ENCODE data around the gene ANP32B. TPM values are rescaled to one million over a fixed set of nuclear protein-coding genes. Genes with fewer than 3 reads are reported as not detected.
"Not testable (repeated sequence)": the region's sequence is repeated elsewhere in the genome, so short reads cannot be mapped to it uniquely, and the experiment has no call there.

ANP32B gene
- total RNA-seq, 4 donors from 2014 or later: 28.5 to 49.0 (median 48.5) TPM

DNA sequence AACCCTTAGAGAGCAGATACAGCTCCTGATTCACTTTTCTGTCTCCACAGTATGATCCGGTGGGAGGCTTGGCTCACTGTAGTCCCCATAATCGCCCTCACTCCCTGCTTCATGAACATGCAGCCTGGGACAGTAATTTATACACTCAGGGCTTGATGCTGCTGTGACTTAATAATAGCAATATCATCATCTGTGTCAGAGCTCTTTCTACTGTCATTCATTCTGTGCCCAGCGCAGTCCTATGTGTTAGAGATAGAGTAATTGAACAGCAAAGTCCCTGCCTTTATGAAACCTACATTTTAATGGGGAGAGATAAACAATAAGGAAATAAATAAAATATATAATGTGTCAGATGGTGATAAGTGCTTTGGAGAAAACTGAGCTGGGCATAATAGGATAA, 42.4 kb upstream of the ANP32B start:
- no peak for DNase-seq (ENCODE audit: low spot score)
- TF ChIP-seq, protein P1, sequence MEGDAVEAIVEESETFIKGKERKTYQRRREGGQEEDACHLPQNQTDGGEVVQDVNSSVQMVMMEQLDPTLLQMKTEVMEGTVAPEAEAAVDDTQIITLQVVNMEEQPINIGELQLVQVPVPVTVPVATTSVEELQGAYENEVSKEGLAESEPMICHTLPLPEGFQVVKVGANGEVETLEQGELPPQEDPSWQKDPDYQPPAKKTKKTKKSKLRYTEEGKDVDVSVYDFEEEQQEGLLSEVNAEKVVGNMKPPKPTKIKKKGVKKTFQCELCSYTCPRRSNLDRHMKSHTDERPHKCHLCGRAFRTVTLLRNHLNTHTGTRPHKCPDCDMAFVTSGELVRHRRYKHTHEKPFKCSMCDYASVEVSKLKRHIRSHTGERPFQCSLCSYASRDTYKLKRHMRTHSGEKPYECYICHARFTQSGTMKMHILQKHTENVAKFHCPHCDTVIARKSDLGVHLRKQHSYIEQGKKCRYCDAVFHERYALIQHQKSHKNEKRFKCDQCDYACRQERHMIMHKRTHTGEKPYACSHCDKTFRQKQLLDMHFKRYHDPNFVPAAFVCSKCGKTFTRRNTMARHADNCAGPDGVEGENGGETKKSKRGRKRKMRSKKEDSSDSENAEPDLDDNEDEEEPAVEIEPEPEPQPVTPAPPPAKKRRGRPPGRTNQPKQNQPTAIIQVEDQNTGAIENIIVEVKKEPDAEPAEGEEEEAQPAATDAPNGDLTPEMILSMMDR (IDR thresholded peaks at IDR 0.05): no peak
- ATAC-seq (ENCODE audit: low FRiP score): no peak

DNA sequence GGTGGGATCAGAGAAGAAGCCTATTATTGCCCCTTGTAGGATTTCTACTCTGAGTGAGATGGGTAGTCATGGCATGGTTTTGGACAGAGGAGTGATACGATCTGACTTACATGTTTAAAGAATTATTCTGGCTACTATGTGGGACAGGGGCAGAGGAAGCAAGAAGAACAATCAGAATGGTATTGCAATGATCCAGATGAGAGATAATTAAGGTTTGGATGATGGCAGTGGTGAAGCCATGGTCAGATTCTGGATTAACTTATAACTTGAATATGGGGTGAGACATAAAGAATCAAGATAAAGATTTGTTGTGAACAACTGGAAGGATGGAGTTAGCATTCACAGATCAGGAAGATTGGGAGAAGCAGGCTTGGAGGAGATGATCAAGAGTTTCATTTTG, 41.8 kb upstream of the ANP32B start:
- no peak for ATAC-seq (ENCODE audit: low FRiP score)

DNA sequence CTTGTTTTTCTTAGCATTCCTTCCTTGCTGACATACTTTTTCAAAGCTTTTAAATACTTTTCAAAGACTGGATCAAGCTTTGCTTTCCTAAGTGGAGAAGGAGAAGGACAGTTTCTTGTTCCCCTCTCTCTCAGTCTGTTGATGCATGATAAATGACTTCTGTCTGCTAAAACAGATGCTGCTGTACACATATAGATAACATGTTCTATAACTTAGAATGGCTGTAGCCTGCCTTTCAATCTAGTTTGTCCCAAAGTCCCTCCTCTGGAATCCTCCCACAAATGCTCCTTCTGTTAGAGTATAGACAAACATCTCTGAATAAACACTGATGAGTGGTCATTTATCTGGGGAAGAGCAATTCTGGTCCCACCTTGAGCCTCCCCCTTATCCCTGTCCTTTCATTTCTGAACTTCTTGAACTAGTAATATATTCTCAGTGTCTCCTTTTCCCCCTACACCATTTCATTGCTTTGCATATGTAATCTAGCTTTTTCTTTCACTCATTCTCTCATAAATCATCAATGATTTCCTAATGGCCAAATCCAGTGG, 39.8 kb upstream of the ANP32B start:
- TF ChIP-seq, protein P1 (IDR thresholded peaks at IDR 0.05): no peak
- ATAC-seq (ENCODE audit: low FRiP score): no peak
- DNase-seq (ENCODE audit: low spot score): no peak

More for the DNA sequence above, 41.8 kb upstream of the ANP32B start:
- TF ChIP-seq, protein P1 (IDR thresholded peaks at IDR 0.05): no peak
- DNase-seq (ENCODE audit: low spot score): no peak

DNA sequence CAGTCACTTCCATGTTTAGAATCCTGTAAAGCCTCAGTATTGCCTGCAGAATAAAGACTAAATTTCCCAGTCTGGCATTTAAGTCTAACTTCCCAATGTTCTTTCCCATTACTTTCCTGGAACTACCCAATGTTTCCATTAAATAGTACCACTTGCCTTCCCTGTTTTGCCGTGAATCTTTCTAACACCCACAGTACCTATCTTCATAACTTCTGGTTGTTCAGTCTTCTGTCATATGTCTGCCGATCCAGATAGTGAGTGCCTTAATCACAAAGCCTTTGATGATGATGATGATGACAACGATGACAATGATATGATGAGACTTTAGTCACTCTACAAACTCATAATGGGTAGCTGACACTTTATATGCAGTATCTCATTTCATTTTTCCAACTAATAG, 38.5 kb upstream of the ANP32B start:
- TF ChIP-seq, protein P1 (IDR thresholded peaks at IDR 0.05): no peak
- DNase-seq (ENCODE audit: low spot score): no peak
- ATAC-seq (ENCODE audit: low FRiP score): no peak

DNA sequence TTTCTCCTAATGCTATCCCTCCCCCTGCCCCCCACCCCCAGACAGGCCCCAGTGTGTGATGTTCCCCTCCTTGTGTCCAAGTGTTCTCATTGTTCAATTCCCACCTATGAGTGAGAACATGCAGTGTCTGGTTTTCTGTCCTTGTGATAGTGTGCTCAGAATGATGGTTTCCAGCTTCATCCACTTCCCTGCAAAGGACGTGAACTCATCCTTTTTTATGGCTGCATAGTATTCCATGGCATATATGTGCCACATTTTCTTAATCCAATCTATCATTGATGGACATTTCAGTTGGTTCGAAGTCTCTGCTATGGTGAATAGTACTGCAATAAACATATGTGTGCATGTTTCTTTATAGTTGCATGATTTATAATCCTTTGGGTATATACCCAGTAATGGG, 37.7 kb upstream of the ANP32B start:
- DNase-seq (ENCODE audit: low spot score); ATAC-seq (ENCODE audit: low FRiP score): not testable (repeated sequence)

DNA sequence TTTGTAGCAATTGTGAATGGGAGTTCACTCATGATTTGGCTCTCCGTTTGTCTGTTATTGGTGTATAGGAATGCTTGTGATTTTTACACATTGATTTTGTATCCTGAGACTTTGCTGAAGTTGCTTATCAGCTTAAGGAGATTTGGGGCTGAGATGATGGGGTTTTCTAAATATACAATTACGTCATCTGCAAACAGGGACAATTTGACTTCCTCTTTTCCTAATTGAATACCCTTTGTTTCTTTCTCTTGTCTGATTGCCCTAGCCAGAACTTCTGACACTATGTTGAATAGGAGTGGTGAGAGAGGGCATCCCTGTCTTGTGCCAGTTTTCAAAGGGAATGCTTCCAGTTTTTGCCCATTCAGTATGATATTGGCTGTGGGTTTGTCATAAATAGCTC, 36.0 kb upstream of the ANP32B start:
- not testable (repeated sequence) for ATAC-seq (ENCODE audit: low FRiP score); DNase-seq (ENCODE audit: low spot score)

DNA sequence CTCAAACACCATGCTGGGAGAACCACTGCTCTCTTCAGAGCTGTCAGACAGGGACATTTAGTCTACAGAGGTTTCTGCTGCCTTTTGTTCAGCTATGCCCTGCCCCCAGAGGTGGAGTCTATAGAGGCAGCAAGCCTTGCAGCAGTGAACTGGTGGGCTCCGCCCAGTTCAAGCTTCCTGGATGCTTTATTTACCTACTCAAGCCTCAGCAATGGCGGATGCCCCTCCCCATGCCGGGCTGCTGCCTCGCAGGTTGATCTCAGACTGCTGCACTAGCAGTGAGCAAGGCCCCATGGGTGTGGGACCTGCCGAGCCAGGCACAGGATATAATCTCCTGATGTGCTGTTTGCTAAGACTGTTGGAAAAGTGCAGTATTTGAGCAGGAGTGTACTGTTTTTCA, 32.3 kb upstream of the ANP32B start:
- ATAC-seq (ENCODE audit: low FRiP score); DNase-seq (ENCODE audit: low spot score): not testable (repeated sequence)

DNA sequence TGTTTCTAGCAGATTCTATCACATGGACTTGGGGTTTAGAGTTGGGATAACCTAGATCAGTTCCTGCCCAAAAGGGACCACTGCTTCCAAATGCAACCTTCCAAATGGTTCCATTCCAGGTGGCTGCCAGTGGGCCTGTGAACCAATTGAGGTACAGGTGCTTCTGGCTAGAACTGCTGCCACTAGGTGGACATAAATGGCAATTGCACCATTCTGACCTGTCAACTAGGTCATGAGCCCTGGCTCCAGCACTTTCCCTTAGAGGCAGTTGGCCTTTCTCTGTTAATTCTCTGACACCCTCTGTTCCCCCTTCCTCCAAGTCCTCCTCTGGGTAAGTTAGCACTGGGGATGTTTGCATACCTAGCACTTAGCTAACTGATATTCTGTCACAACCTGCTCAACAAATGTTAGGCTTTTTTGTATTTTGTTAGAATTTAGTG, 28.6 kb upstream of the ANP32B start:
- TF ChIP-seq, protein P1 (IDR thresholded peaks at IDR 0.05): no peak

DNA sequence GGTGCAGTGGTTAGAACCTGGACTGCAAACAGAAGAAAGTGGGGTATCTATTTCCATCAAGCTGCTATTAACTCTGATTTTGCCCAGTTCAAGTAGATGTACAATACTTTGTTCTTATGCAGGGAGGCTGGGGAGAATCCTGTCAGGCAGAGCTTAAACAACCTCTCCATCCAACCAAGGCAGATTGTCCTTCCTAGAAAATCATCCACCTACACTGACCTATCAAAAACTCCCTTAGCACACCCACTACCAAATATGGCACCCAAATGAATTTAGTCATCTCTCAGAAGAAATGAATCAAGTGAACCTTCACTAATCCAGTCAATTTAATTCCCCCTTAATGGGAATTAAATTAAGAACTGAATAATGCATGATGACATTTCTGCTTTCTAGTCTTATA, 26.8 kb upstream of the ANP32B start:
- TF ChIP-seq, protein P1 (IDR thresholded peaks at IDR 0.05): no peak

More for the DNA sequence above, 28.6 kb upstream of the ANP32B start:
- DNase-seq (ENCODE audit: low spot score) (no peak), ATAC-seq (ENCODE audit: low FRiP score) (no peak)

More for the DNA sequence above, 26.8 kb upstream of the ANP32B start:
- DNase-seq (ENCODE audit: low spot score): no peak
- no peak for ATAC-seq (ENCODE audit: low FRiP score)

Measured in omental fat pad (tissue), 4 donors.